ENCODE data around the gene SPON2.

DNA sequence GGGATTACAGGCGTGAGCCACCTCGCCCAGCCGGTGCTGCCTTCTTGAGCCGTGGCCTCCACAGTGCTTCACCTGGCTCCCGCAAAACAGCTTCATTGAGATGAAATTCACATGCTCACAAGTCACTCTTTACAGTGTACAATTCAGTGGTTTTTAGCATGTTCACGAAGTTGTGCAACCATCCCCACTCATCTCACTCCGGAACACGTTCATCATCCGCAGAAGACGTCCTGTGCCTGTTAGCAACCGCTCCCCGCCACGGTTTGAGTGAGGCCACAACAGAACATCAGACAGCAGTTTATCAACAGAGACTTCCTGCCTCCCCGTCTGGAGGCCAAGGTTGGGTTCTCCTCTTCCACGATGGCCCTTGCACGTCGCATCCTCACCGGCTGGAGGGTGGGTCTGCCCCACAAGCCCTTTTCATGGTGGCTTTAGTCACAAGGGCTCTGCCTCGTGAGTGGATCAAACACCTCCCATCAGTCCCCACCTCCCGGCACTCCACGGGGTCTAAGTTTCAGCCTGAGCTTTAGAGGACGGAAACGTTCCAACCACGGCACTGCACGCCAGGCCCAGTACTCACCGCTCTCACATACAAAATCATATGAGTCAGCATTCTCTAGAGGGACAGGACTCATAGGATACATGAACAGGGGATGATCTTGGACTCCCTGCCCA, 29.6 kb upstream of the SPON2 start:
- TF ChIP-seq POLR2AphosphoS5 (IDR thresholded peaks at IDR 0.05; ENCODE audit: low read depth, low read length): no peak
- peak; percentile 37; the same call in 1 of the 2 replicates for TF ChIP-seq POLR2A (IDR thresholded peaks at IDR 0.05; ENCODE audit: low read depth, low read length)

Measured in GM12892 (cell line).